Measurements from ENCODE around the gene CA14.
"Not testable (repeated sequence)": the region's sequence is repeated elsewhere in the genome, so short reads cannot be mapped to it uniquely, and the experiment has no call there.

CA14 gene

DNA sequence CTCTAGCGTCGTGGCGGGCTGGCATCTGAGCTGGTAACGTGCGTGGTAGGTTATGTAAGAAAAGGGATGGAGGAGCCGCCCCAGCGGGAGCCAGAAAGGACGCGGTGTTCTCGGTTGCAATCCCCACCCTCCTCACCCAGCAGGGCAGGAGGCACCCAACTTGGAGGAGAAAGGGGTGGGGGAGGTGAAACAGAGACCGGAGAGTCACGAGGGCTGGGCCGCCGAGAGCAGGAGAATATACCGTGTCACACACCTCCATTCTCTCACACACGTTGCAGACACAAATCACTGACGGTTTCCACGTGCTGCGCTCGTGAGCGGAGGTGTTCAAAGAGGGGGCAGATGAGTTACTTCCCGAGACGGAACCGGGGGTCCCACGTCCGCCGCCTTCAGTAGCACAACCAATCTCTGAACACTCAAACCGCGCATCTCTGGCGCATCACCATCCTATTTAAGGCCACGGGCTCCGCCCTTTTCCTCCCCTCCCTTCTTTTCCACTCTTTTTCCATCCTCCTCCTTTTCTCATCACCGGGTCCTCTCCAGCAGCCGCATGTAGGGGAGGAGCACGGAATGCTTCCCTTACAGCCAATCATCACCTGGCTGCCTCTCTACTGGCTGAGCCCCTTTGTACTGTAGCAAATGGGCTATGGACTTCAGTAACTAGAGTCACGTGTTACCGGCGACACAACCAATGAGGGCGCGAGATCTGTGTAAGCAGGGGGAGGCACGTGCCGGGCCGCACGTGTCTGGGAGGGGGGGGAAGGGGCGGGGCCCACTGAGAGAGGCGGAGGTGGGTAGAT is 24.4 kb downstream of the CA14 start, which contains the start of gene CIART:
TSS of gene CIART (plus strand) at position 797 of the 800 bp plus-strand sequence. CDS start 714 bp downstream, outside the sequence.
- DNase-seq, result peak; percentile 98

DNA sequence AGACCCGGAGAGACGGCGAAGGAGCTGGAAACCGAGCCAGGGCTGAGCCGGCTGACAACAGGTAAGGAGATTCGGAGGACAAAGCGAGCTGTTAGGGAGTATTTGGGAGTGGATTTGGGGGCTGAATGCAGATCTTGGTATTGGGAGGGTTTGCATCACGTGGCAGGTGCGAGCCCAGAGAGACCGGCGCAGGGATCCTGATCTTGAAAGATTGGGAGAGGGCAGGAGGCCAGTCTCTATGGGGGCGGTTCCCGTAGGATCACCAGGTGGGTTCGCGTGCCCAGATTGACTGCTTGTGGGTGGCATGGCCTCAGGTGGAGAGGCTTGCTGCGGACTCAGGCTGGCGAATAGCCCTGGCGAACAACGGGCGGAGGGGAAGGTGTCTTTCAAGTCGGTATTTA is 25.0 kb downstream of the CA14 start:
- DNase-seq, result no peak

DNA sequence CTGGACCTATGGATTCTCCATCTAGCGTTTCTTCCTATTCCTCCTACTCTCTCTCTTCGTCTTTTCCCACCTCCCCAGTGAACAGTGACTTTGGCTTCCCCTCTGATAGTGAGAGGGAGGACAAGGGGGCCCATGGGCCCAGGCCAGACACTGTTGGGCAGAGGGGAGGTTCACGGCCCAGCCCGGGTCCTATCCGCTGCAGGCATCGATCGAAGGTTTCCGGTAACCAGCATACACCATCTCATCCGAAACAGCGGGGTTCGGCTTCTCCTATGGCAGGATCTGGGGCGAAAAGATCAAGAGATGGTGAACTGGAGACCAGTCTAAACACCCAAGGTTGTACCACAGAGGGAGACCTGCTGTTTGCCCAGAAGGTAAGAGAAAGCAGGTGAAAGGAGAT is 25.7 kb downstream of the CA14 start:
- DNase-seq, result no peak

DNA sequence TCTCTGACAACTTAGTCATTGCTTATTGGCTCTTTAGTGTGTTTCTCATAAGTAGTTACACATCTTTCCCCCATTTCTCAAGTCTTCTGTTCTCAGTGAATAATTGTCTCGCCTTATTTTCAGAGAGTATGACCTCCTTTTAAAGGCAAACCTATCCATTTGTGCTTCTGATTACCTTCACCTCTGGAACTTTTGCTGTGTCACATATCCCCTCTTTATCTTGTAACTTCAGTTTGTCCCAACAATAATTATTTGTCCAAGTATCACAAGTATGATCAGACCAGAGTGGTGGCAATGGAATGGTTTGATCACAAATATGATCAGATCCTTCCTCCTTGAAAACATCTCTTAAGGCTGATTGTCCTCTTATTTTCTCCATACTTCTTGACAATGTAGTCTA is 30.8 kb downstream of the CA14 start:
- no peak for DNase-seq

DNA sequence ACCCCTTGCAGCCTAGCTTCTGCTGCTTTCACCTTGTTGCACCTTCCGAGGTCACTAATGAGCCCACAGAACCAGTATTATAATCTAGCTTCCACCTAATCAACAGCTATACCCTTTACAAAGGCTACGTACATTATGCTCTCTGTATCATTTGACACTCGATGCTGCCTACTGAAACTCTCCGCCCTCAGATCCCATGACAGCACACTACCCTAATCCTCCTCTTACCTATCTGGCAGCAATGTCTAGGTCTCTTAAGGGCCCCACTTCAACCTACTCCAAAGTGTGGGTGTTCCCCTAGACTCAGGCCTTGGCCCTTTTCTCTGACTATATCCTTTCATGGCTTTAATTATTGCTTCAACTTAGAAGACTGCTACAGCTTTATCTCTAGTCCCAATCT is 31.2 kb downstream of the CA14 start:
- no peak for DNase-seq

DNA sequence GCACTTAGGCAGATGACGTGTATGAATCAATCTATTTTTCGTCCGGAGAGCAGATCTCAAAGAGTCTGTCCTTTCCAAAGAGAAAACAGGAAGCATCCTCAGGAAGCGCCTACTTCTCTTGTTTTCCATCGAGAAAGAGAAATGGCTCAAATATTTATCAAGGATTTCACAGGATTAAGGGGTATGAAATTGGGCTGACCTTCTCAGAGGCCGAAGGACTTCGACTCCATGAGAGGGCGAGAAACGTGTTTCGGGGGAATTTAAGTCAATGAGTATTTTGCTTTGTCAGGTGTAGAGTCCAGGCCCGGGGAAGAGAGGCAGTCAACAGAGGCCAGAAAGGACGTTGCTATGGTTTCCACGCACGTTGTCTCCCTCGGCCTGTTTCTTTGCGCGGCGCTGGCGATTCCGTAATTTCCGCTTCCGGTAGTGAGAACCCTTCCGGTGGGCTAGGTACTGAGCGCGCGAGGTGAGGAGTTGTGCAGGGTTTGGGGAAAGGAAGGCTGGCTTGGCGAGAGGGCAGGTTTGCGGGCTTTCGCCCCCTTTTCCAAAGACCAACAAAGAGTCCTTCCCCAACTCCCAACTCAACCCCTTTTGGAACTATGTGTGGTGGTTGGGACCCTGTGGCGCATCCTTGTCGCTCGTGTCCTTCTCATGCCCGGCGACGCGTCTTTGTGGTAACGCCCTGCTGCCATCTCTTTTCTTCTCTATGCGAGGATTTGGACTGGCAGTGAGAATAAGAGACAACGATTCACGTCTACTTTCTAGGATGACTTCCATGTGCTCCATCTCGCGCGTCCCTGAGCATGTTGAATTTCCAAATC is 36.1 kb downstream of the CA14 start, which contains the start of gene MRPS21:
TSS of gene MRPS21 (plus strand) at position 429 of the 821 bp plus-strand sequence. CDS start 506 bp downstream, outside the sequence.
- DNase-seq, result peak; percentile 84

DNA sequence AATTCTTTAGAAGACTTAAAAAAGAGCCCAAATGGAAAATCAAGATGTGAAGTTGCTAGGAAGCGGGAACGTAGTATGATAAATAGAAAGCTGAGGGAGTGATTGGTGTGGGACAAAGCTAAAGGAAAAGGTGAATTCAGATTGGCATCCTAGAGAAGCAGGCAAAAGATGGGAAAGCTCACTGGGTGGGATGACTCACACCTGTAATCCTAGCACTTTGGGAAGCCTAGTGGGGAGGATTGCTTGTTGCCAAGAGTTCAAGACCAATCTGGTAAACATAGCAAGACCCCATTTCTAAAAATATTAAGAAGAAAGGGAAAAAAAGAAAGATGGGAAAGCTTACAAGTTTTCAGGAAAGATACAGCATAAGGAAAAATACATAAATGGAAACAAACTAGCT is 37.9 kb downstream of the CA14 start:
- DNase-seq, result no peak

DNA sequence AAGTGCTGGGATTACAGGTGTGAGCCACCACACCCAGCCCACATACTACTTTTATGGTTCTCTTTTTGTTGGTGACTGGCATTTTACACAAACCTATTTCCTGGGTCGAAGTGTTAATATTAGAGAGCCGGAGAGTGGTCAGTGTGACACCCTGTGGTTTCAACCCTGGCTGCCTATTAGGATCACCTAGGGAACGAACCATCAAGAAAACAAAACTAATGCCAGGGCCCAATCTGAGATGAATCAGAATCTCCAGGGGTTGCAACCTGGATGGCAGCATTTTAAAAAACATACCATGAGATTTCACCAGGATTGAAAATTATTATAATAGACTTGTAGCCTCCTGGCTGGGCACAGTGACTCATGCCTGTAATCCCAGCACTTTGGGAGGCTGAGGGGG is 42.1 kb downstream of the CA14 start:
- no peak for DNase-seq

DNA sequence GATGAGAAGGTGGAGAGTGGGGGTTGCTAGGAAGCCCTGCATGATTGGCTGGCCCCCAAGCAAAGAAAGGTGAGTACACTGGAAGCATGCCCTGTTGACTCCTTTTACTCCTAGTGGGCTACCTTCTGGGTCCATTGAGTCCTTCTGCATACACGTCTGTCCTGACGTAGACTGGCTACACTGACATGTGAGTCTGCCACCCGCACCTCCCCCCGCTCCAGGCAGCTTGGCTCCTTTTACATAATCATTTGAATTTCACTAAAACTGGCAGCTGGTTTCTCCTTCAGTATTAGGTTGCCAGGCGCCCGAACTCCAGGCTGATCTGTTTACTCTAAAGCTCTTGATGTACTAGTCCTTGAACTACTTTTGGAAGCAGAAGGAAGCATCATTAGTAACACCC is 44.8 kb downstream of the CA14 start:
- DNase-seq, result no peak

DNA sequence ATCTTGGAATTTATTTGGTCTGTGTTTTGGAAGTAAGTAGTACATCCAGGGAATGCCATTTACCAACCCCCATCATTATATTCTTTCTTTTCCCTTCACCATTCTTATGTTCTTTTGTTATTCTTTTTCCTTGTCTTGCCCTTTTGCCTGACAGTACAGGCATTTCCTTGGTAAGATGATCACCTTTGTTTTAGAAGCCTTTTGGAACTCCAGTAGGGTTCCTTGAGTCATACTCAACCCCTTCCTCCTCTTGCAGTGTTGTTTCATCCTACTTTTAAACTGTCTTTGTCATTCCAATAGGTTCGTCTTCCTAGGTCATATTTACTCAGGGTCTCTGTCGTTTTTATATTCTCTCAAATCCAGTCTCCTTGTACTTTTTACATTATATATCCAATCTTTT is 45.3 kb downstream of the CA14 start:
- DNase-seq, result no peak

DNA sequence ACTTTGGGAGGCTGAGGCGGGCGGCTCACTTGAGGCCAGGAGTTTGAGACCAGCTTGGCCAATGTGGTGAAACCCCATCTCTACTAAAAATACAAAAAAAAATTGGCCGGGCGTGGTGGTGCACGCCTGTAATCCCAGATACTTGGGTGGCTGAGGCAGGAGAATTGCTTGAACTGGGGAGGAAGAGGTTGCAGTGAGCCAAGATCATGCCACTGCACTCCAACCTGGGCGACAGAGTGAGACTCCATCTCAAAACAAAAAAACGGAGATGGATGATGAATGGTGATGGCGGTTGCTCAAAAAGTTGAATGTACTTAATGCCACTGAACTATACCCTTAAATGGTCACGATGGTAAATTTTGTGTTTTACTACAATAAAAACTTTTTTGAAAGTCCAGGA is 51.0 kb downstream of the CA14 start:
- not testable (repeated sequence) for DNase-seq

DNA sequence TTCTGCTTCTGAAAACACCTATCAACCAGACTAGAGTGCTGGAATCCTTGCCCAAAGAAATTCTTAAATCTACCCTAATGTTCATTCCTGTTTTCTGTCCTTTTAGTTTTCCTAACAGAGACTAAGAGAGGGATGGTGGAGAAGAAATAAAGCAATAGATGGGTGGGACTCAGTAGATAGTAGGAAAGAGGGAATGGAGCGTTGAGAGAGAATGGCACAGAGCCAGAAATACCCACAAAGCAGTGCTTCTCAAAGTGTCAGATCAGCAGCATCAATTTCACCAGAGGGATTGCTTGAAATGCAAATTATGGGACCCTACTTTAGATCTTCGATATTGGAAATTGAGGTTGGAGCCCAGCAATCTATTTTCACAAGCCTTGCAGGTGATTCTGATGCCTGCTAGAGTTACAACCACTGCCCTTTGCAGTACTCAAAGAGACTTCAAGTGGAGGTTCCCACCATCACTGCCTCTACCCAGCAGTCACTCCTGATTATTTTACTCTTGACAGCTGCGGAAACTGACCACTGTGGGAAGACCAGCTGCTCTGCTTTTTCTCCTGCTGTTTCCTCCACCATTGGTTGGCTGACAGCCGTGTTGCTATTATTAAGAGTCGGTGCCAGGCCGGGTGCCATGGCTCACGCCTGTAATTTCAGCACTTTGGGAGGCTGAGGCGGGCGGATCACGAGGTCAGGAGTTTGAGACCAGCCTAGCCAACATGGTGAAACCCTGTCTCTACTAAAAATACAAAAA is 52.4 kb downstream of the CA14 start:
- DNase-seq, result no peak

DNA sequence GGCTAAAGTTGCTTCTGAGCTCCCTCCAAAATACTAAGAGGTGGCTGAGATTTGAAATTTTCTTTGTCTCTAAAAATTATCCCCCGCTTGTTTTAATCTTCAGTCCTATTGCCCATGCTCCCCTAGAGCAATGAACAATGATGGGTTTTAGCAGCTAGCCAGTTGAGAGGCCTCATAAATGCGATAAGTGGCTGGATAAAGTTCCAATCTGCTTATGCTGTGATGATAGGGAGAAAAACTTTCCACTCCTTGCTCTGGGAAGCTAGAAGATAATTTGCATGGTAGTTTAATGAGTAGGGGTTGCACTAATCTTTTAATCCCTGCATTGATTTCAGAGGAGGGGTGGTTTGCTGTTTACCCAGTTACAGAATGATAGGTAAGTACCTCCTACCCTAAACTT is 54.2 kb downstream of the CA14 start:
- no peak for DNase-seq
